ENCODE data around the gene CCNL2. TPM values are rescaled to one million over a fixed set of nuclear protein-coding genes. Genes with fewer than 3 reads are reported as not detected.
A peak's percentile ranks its signal among the peaks of the same experiment; 100 is the strongest.

CCNL2 gene
- total and polyA plus RNA-seq, 2 of the 13 experiments (the other 11 are each of a cell fraction or from before 2014, with no cell fraction given): 105 to 340 TPM

GRCh38 chr1:1432951-1433803 lies 34.0 kb upstream of the CCNL2 start (continued):
- TF ChIP-seq CSRNP1 (CRISPR knock-in tag; IDR thresholded peaks at IDR 0.05): peak; percentile 79; the same call in 1 of the 2 replicates
- TF ChIP-seq ZNF224 (CRISPR knock-in tag; IDR thresholded peaks at IDR 0.05): no peak
- peak; percentile 89; the same call in 1 of the 2 replicates for TF ChIP-seq SMAD3 (CRISPR knock-in tag; IDR thresholded peaks at IDR 0.05)
- TF ChIP-seq HOXA9 (CRISPR knock-in tag; IDR thresholded peaks at IDR 0.05; ENCODE audit: borderline replicate concordance): no peak
- no peak for TF ChIP-seq HDAC6 (IDR thresholded peaks at IDR 0.05; ENCODE audit: low read depth, low read length)
- peak; percentile 65 for TF ChIP-seq ZNF546 (CRISPR knock-in tag; conservative IDR thresholded peaks at IDR 0.05)
- TF ChIP-seq FOXP4 (CRISPR knock-in tag; IDR thresholded peaks at IDR 0.05): peak; percentile 83
- 0 out of 2 replicates have a peak, but pooled peaks have one; percentile 35 for TF ChIP-seq ZNF891 (CRISPR knock-in tag; IDR thresholded peaks at IDR 0.05)
- TF ChIP-seq THAP9 (CRISPR knock-in tag; IDR thresholded peaks at IDR 0.05; ENCODE audit: borderline replicate concordance): peak; percentile 71; the same call in 1 of the 2 replicates
- peak; percentile 81 for TF ChIP-seq ZNF639 (CRISPR knock-in tag; conservative IDR thresholded peaks at IDR 0.05)
- no peak for TF ChIP-seq TRIM22 (IDR thresholded peaks at IDR 0.05)
- no peak for TF ChIP-seq ZNF570 (CRISPR knock-in tag; IDR thresholded peaks at IDR 0.05; ENCODE audit: borderline replicate concordance)
- TF ChIP-seq KDM5A (IDR thresholded peaks at IDR 0.05; ENCODE audit: borderline replicate concordance, low read length): no peak
- TF ChIP-seq ZMAT3 (CRISPR knock-in tag; conservative IDR thresholded peaks at IDR 0.05): 0 out of 2 replicates have a peak, but pooled peaks have one; percentile 5
- peak; percentile 83; the same call in 1 of the 2 replicates for TF ChIP-seq ZBTB26 (CRISPR knock-in tag; IDR thresholded peaks at IDR 0.05; ENCODE audit: borderline replicate concordance)
